Pancreas (tissue), 10 donors: ENCODE measurements around the gene ZNF446. TPM values are rescaled to one million over a fixed set of nuclear protein-coding genes. Genes with fewer than 3 reads are reported as not detected.
A peak's percentile ranks its signal among the peaks of the same experiment; 100 is the strongest.
"Not testable (repeated sequence)": the region's sequence is repeated elsewhere in the genome, so short reads cannot be mapped to it uniquely, and the experiment has no call there.

Experiments used
- ATAC-seq, 4 donors: fragments of 200-7000 bp; cut with Tn5 transposase; one replicate each; pipeline versions ENCODE4 v1.8.0 to v1.9.1; 2020; ENCODE audit warnings: mild to moderate bottlenecking in 4 of 4, moderate library complexity in 4 of 4
- DNase-seq, 6 donors: peaks; one replicate each; pipeline ENCODE4 v3.0.0-alpha.2; 2020
- FAIRE-seq: peaks from 2 replicates; lab custom pipeline; 2012; peaks lifted over from hg19 to GRCh38; lab: Jason Lieb, UNC
- H3K27ac ChIP-seq, 4 donors: fragments of 200-600 bp; sonication (generic); 1 replicate in 3 of 4; 2 replicates in 1 of 4; pipeline versions ENCODE4 v1.5.0 to v1.8.0; 2020
- H3K27me3 ChIP-seq, 4 donors: fragments of 200-600 bp; one replicate each; pipeline ENCODE4 v1.8.0; 2021
- H3K36me3 ChIP-seq, 3 donors: fragments of 200-600 bp; sonication (generic) in 1 of 3; one replicate each; pipeline versions ENCODE4 v1.5.0 to v1.8.0; 2020 to 2021
- H3K4me1 ChIP-seq, 3 donors: fragments of 200-600 bp; one replicate each; pipeline ENCODE4 v1.8.0; 2021
- H3K4me3 ChIP-seq, 4 donors: fragments of 200-600 bp; sonication (generic) in 2 of 4; one replicate each; pipeline versions ENCODE4 v1.5.0 to v1.8.0; 2020 to 2021
- H3K9me3 ChIP-seq, 4 donors: fragments of 200-600 bp; one replicate each; pipeline ENCODE4 v1.8.0; 2021
- CTCF ChIP-seq, 4 donors: fragments of 200-600 bp; sonication (generic) in 3 of 4; IDR thresholded peaks; one replicate each; pipeline versions ENCODE4 v1.5.0 to v1.8.0; 2021; ENCODE audit warnings: antibody characterized with exemption in 4 of 4
- WGBS, 2 donors: extraction: QIAGEN DNeasy Blood & Tissue Kit; methylation state at CpG; one replicate each; pipeline ENCODE4 v1.1.7; 2013; 5-methylcytosine and 5-hydroxymethylcytosine counted together
- intact Hi-C, 3 donors: fragments of 100-400 bp; cut with DNase I; formaldehyde crosslinking; loops; one replicate each; pipeline versions ENCODE4 v1.11.1 to v1.14.2; 2022
- polyA plus RNA-seq, 2 donors: library from polyadenylated mRNA; stranded (reverse); fragments of 200-250 nt; gene quantifications; one replicate each; pipeline ENCODE4 v1.2.3, GENCODE V29; 2013
- total RNA-seq, 6 donors: library from RNA; stranded (reverse); fragmentation: NEBNext Ultra II Directional in 4 of 6; extraction: Animal tissue kit (Norgen Biotek cat#: 25700) in 4 of 6; gene quantifications; one replicate each; pipeline versions ENCODE4 v1.2.1 to v1.2.4, GENCODE V29; 2021 to 2023
- donor health status: healthy with polysubstance abuse.
- donor health status: DM: no; HTN: no; CAD: no; lungs with moderate emphysema.
- donor health status: DM: no; HTN: no; CAD: no.
- donor health status: control.
- donor health status: control.
- donor health status: Bipolar disorder and iron deficiency.
- donor health status: DM: yes; HTN: yes; CAD: no.
- donor health status: DM: no; HTN: no; CAD: no.
- donor health status: DM: no; HTN: no; CAD: no.
- donor health status: DM: yes; HTN: yes; CAD: no.

ZNF446 gene
- total and polyA plus RNA-seq, 8 donors = 4.4 to 23.6 (median 5.9) TPM

GRCh38 chr19:58439576-58440554 is 36.3 kb upstream of the ZNF446 start, which contains the start of gene ZNF132:
ZNF132 (minus strand) TSS chr19:58440153; CDS start chr19:58439821, 332 bp downstream.
- peaks cover 0 to 8% (median 0%) of the 10 kb centered on the region in 3 donors for H3K4me1 ChIP-seq
- TF ChIP-seq CTCF (IDR thresholded peaks at IDR 0.05) = no peak
- peaks cover under 1 to 24% (median 13%) of the 10 kb centered on the region in 3 donors for H3K36me3 ChIP-seq
- peak within 1 kb of the TSS; percentile 9 to 66 (median 50) for H3K27ac ChIP-seq
- H3K9me3 ChIP-seq = peaks cover 0 to 6% (median under 1%) of the 10 kb centered on the region in 4 donors
- FAIRE-seq (peak; percentile 98), DNase-seq (peak; percentile 89 to 99 (median 97)), ATAC-seq (peak; percentile 97 to 99 (median 98))
- 6 to 7% methylated on average over 59 of the region's 59 CpGs for WGBS, 2 donors
- intact Hi-C loops = no loop called here
- no peaks in the 10 kb centered on the region for H3K27me3 ChIP-seq
- peak within 1 kb of the TSS; percentile 42 to 85 (median 52) for H3K4me3 ChIP-seq

GRCh38 chr19:58440556-58440955 is 35.6 kb upstream of the ZNF446 start:
- peaks cover 0 to 4% (median 0%) of the 10 kb centered on the region in 4 donors for H3K9me3 ChIP-seq
- WGBS, 2 donors = 14 to 17% methylated on average over 30 to 31 of the region's 31 CpGs
- peaks cover 0 to 17% (median 7%) of the 10 kb centered on the region in 3 donors for H3K36me3 ChIP-seq
- DNase-seq = peak in 3 of 6 donors; percentile 39 to 55 (median 55)
- no peak for FAIRE-seq
- intact Hi-C loops = no loop called here
- peak in 3 of 4 donors; percentile 1 to 2 (median 1) for ATAC-seq
- H3K27me3 ChIP-seq = no peaks in the 10 kb centered on the region
- H3K4me3 ChIP-seq = peak overlapping the region; percentile 42 to 85 (median 52)
- H3K27ac ChIP-seq = peak overlapping the region; percentile 9 to 66 (median 50)
- TF ChIP-seq CTCF (IDR thresholded peaks at IDR 0.05) = no peak
- H3K4me1 ChIP-seq = peaks cover 0 to 8% (median 0%) of the 10 kb centered on the region in 3 donors

GRCh38 chr19:58442986-58443385 is 33.2 kb upstream of the ZNF446 start:
- FAIRE-seq, ATAC-seq, H3K4me3 ChIP-seq, H3K4me1 ChIP-seq, intact Hi-C loops, H3K36me3 ChIP-seq, H3K27me3 ChIP-seq, H3K9me3 ChIP-seq, DNase-seq, H3K27ac ChIP-seq: not testable (repeated sequence)
- 84 to 88% methylated on average over 7 of the region's 7 CpGs for WGBS, 2 donors

GRCh38 chr19:58448860-58449259 is 27.3 kb upstream of the ZNF446 start:
- WGBS, 2 donors = 67 to 81% methylated on average over 3 of the region's 3 CpGs
- H3K27ac ChIP-seq, H3K4me3 ChIP-seq, H3K27me3 ChIP-seq, H3K4me1 ChIP-seq, H3K36me3 ChIP-seq, FAIRE-seq, DNase-seq, intact Hi-C loops, ATAC-seq, H3K9me3 ChIP-seq: not testable (repeated sequence)

GRCh38 chr19:58449980-58450379 is 26.2 kb upstream of the ZNF446 start:
- DNase-seq, H3K9me3 ChIP-seq, H3K4me3 ChIP-seq, H3K4me1 ChIP-seq, ATAC-seq, FAIRE-seq, H3K27ac ChIP-seq, H3K27me3 ChIP-seq, intact Hi-C loops, H3K36me3 ChIP-seq: not testable (repeated sequence)
- 58 to 66% methylated on average over 5 of the region's 5 CpGs for WGBS, 2 donors

GRCh38 chr19:58450856-58451357 is 25.2 kb upstream of the ZNF446 start:
- no peaks in the 10 kb centered on the region for H3K36me3 ChIP-seq
- DNase-seq (peak in 1 of 6 donors; percentile 51), ATAC-seq (peak; percentile 51 to 67 (median 62)), FAIRE-seq (no peak)
- H3K27me3 ChIP-seq = no peaks in the 10 kb centered on the region
- no peaks in the 10 kb centered on the region for H3K9me3 ChIP-seq
- 1 to 2% methylated on average over 11 of the region's 11 CpGs for WGBS, 2 donors
- intact Hi-C loops = no loop called here
- peaks cover 0 to 3% (median 0%) of the 10 kb centered on the region in 3 donors for H3K4me1 ChIP-seq
- H3K4me3 ChIP-seq = peak overlapping the region; percentile 69 to 99 (median 85)
- TF ChIP-seq CTCF (IDR thresholded peaks at IDR 0.05) = no peak
- peak overlapping the region; percentile 24 to 79 (median 56) for H3K27ac ChIP-seq
